ACC112 (cell line): Measurements from ENCODE around the gene UFM1.
"Not testable (repeated sequence)": the region's sequence is repeated elsewhere in the genome, so short reads cannot be mapped to it uniquely, and the experiment has no call there.

ENCODE experiments used
- H2AFZ ChIP-seq: fragments of 200-600 bp; sonication (generic); one replicate; pipeline ENCODE4 v1.6.0; 2017; ENCODE audit warnings: antibody characterized with exemption, low read length; ENCODE audit not compliant: unreplicated experiment
- H3K27ac ChIP-seq: fragments of 200-600 bp; sonication (generic); 2 replicates; pipeline ENCODE4 v1.5.1; 2014; ENCODE audit warnings: low read depth, mild to moderate bottlenecking, antibody characterized with exemption, low read length, moderate library complexity
- H3K27me3 ChIP-seq: fragments of 200-600 bp; sonication (generic); 2 replicates; pipeline ENCODE4 v1.6.1; 2014; ENCODE audit warnings: mild to moderate bottlenecking, antibody characterized with exemption, low read length, moderate library complexity, mixed read lengths; ENCODE audit not compliant: insufficient read depth
- H3K36me3 ChIP-seq: fragments of 200-600 bp; sonication (generic); 2 replicates; pipeline ENCODE4 v1.6.1; 2016; ENCODE audit warnings: mild to moderate bottlenecking, antibody characterized with exemption, low read length, moderate library complexity, mixed read lengths; ENCODE audit not compliant: insufficient read depth
- H3K4me1 ChIP-seq: fragments of 200-600 bp; sonication (generic); one replicate; pipeline ENCODE4 v1.6.1; 2016; ENCODE audit warnings: low read length, mixed read lengths; ENCODE audit not compliant: insufficient read depth, unreplicated experiment, control insufficient read depth
- H3K4me3 ChIP-seq: fragments of 200-600 bp; sonication (generic); 2 replicates; pipeline ENCODE4 v1.5.1; 2014; ENCODE audit warnings: mild to moderate bottlenecking, low read depth, low read length
- H3K79me2 ChIP-seq: fragments of 200-600 bp; sonication (generic); one replicate; pipeline ENCODE4 v1.6.0; 2016; ENCODE audit warnings: low read length; ENCODE audit not compliant: control insufficient read depth, unreplicated experiment, insufficient read depth

UFM1 gene

GRCh38 chr13:38349390-38350113 is at the start of gene UFM1:
TSS of gene UFM1 (plus strand) at chr13:38349851. CDS start at chr13:38349920, 69 bp downstream.
- Histone ChIP-seq H3K36me3 (peaks cover 14% of the 10 kb centered on the region), H3K4me1 (peaks cover 15% of the 10 kb centered on the region), H3K27ac (peak within 1 kb of the TSS; percentile 84), H3K79me2 (peaks cover 37% of the 10 kb centered on the region), H3K27me3 (no peaks in the 10 kb centered on the region), H2AFZ (peak within 1 kb of the TSS; percentile 94), H3K4me3 (peak within 1 kb of the TSS; percentile 81)

- H3K27me3 ChIP-seq, result no peaks in the 10 kb centered on the region
- H3K27ac ChIP-seq, result no peak overlapping the region
- H3K4me3 ChIP-seq, result no peak overlapping the region
- no peaks in the 10 kb centered on the region for H3K79me2 ChIP-seq
- H3K36me3 ChIP-seq, result no peaks in the 10 kb centered on the region
- H3K4me1 ChIP-seq, result no peaks in the 10 kb centered on the region
- no peak overlapping the region for H2AFZ ChIP-seq
Observed at GRCh38 chr13:38301236-38301635, 48.4 kb upstream of the UFM1 start.

GRCh38 chr13:38303816-38304320 is 45.8 kb upstream of the UFM1 start:
- Histone ChIP-seq H3K4me1 (no peaks in the 10 kb centered on the region), H3K27ac (no peak overlapping the region), H3K79me2 (no peaks in the 10 kb centered on the region), H3K4me3 (no peak overlapping the region), H3K36me3 (no peaks in the 10 kb centered on the region), H3K27me3 (no peaks in the 10 kb centered on the region), H2AFZ (no peak overlapping the region)

- Histone ChIP-seq H3K4me1 (no peaks in the 10 kb centered on the region), H3K27ac (no peak overlapping the region), H3K27me3 (no peaks in the 10 kb centered on the region), H3K4me3 (no peak overlapping the region), H2AFZ (no peak overlapping the region), H3K79me2 (no peaks in the 10 kb centered on the region), H3K36me3 (no peaks in the 10 kb centered on the region)
Observed at GRCh38 chr13:38308736-38309135, 40.9 kb upstream of the UFM1 start.

GRCh38 chr13:38309397-38309796 is 40.3 kb upstream of the UFM1 start:
- H3K4me3 ChIP-seq, result no peak overlapping the region
- H3K27ac ChIP-seq, result no peak overlapping the region
- H3K4me1 ChIP-seq, result no peaks in the 10 kb centered on the region
- no peaks in the 10 kb centered on the region for H3K36me3 ChIP-seq
- H3K27me3 ChIP-seq, result no peaks in the 10 kb centered on the region
- H3K79me2 ChIP-seq, result no peaks in the 10 kb centered on the region
- H2AFZ ChIP-seq, result no peak overlapping the region

- not testable (repeated sequence) for H3K36me3 ChIP-seq, H2AFZ ChIP-seq, H3K79me2 ChIP-seq, H3K4me3 ChIP-seq, H3K27ac ChIP-seq, H3K4me1 ChIP-seq, H3K27me3 ChIP-seq
Observed at GRCh38 chr13:38311175-38311574, 38.5 kb upstream of the UFM1 start.

- no peak overlapping the region for H3K27ac ChIP-seq
- H2AFZ ChIP-seq, result no peak overlapping the region
- no peaks in the 10 kb centered on the region for H3K79me2 ChIP-seq
- H3K36me3 ChIP-seq, result no peaks in the 10 kb centered on the region
- H3K4me1 ChIP-seq, result no peaks in the 10 kb centered on the region
- no peaks in the 10 kb centered on the region for H3K27me3 ChIP-seq
- H3K4me3 ChIP-seq, result no peak overlapping the region
Observed at GRCh38 chr13:38316129-38316528, 33.5 kb upstream of the UFM1 start.

- Histone ChIP-seq H3K36me3 (no peaks in the 10 kb centered on the region), H3K27ac (no peak overlapping the region), H3K27me3 (no peaks in the 10 kb centered on the region), H3K4me3 (no peak overlapping the region), H3K4me1 (no peaks in the 10 kb centered on the region), H3K79me2 (no peaks in the 10 kb centered on the region), H2AFZ (no peak overlapping the region)
Observed at GRCh38 chr13:38321654-38322053, 28.0 kb upstream of the UFM1 start.

GRCh38 chr13:38325426-38325825 is 24.2 kb upstream of the UFM1 start:
- H3K27ac ChIP-seq, result no peak overlapping the region
- H2AFZ ChIP-seq, result no peak overlapping the region
- H3K27me3 ChIP-seq, result no peaks in the 10 kb centered on the region
- no peaks in the 10 kb centered on the region for H3K79me2 ChIP-seq
- H3K4me1 ChIP-seq, result no peaks in the 10 kb centered on the region
- no peak overlapping the region for H3K4me3 ChIP-seq
- no peaks in the 10 kb centered on the region for H3K36me3 ChIP-seq

GRCh38 chr13:38328699-38329098 is 21.0 kb upstream of the UFM1 start:
- Histone ChIP-seq H3K4me1 (no peaks in the 10 kb centered on the region), H3K4me3 (no peak overlapping the region)

GRCh38 chr13:38334845-38335244 is 14.8 kb upstream of the UFM1 start:
- Histone ChIP-seq H3K27ac (no peak overlapping the region), H3K4me1 (no peaks in the 10 kb centered on the region), H3K4me3 (no peak overlapping the region), H3K79me2 (no peaks in the 10 kb centered on the region), H2AFZ (no peak overlapping the region), H3K36me3 (no peaks in the 10 kb centered on the region), H3K27me3 (no peaks in the 10 kb centered on the region)

More at GRCh38 chr13:38328699-38329098, 21.0 kb upstream of the UFM1 start:
- Histone ChIP-seq H3K36me3 (no peaks in the 10 kb centered on the region), H3K79me2 (no peaks in the 10 kb centered on the region), H3K27me3 (no peaks in the 10 kb centered on the region), H2AFZ (no peak overlapping the region), H3K27ac (no peak overlapping the region)
